ENCODE measurements around the gene RELN.

RELN gene

GRCh38 chr7:103989785-103990767 is 618 bp upstream of the RELN start:
- Histone ChIP-seq H3K4me3 (ENCODE audit: low read length) (peak overlapping the region; percentile 59), H3K36me3 (ENCODE audit: control insufficient read depth, low read depth, low read length) (no peaks in the 10 kb centered on the region), H3K27me3 (ENCODE audit: control insufficient read depth, insufficient read depth, low read length) (peaks cover 64% of the 10 kb centered on the region), H3K4me1 (ENCODE audit: control insufficient read depth, low read depth, low read length) (no peaks in the 10 kb centered on the region), H3K27ac (ENCODE audit: low read length) (no peak overlapping the region), H3K9me3 (ENCODE audit: control insufficient read depth, low read depth, low read length) (no peaks in the 10 kb centered on the region), H3K9ac (ENCODE audit: low read length) (peak overlapping the region; percentile 24)

GRCh38 chr7:103988468-103989199 is 824 bp downstream of the RELN start:
- Histone ChIP-seq H3K4me3 (ENCODE audit: low read length) (peak overlapping the region; percentile 55), H3K4me1 (ENCODE audit: control insufficient read depth, low read depth, low read length) (no peaks in the 10 kb centered on the region), H3K9me3 (ENCODE audit: control insufficient read depth, low read depth, low read length) (no peaks in the 10 kb centered on the region), H3K27ac (ENCODE audit: low read length) (no peak overlapping the region), H3K9ac (ENCODE audit: low read length) (no peak overlapping the region), H3K36me3 (ENCODE audit: control insufficient read depth, low read depth, low read length) (no peaks in the 10 kb centered on the region), H3K27me3 (ENCODE audit: control insufficient read depth, insufficient read depth, low read length) (peaks cover 64% of the 10 kb centered on the region)

DNA sequence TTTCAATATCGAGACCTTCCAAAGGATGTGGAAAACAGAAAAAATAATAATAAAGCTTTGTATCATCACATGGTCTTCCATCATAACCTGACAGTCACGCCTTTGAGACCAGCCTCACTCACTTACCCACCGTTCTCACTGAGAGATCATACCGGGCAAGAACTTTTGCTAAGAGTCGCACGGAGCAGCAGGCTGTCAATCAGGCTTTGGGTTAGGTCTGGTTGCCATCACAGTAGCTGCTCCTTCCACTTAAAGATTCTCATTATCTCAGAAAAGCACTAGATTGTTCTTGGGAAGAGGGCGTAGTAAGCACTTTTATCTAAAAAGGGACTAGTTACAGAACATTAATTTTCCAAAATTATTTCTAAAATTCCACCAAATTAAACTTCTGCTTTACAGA is 2.0 kb downstream of the RELN start:
- Histone ChIP-seq H3K9ac (ENCODE audit: low read length) (no peak overlapping the region), H3K4me3 (ENCODE audit: low read length) (no peak overlapping the region), H3K27me3 (ENCODE audit: control insufficient read depth, insufficient read depth, low read length) (peaks cover 63% of the 10 kb centered on the region), H3K4me1 (ENCODE audit: control insufficient read depth, low read depth, low read length) (no peaks in the 10 kb centered on the region), H3K36me3 (ENCODE audit: control insufficient read depth, low read depth, low read length) (no peaks in the 10 kb centered on the region), H3K9me3 (ENCODE audit: control insufficient read depth, low read depth, low read length) (no peaks in the 10 kb centered on the region), H3K27ac (ENCODE audit: low read length) (no peak overlapping the region)

DNA sequence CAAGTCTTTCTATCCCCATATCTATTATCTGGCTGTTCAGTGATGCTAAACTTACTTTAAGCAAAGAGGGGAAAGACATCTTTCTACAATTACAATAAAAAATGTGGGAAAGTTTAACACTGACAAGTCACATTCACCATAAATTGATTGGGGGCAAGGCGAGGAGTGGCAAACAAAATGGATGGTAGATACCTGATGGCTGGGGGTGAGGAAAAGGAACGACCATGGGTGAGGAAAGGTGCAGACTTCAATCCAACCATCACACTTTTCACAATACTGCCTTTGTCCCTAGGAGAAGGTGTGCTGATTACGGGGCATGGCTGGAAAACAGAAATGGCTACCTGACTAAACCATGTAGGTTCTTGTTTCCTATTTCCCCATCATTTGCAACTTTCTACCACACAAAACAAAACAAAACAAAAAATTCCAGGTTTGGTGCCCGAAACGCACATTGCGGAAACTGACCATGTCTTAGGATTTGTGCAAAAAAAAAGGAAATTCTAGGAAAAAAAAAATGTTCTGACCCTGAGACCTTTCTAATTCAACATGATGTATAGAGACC is 3.8 kb downstream of the RELN start:
- no peaks in the 10 kb centered on the region for H3K9me3 ChIP-seq (ENCODE audit: control insufficient read depth, low read depth, low read length)
- H3K4me1 ChIP-seq (ENCODE audit: control insufficient read depth, low read depth, low read length), result no peaks in the 10 kb centered on the region
- no peak overlapping the region for H3K4me3 ChIP-seq (ENCODE audit: low read length)
- peaks cover 45% of the 10 kb centered on the region for H3K27me3 ChIP-seq (ENCODE audit: control insufficient read depth, insufficient read depth, low read length)
- H3K36me3 ChIP-seq (ENCODE audit: control insufficient read depth, low read depth, low read length), result no peaks in the 10 kb centered on the region
- H3K27ac ChIP-seq (ENCODE audit: low read length), result no peak overlapping the region
- no peak overlapping the region for H3K9ac ChIP-seq (ENCODE audit: low read length)

DNA sequence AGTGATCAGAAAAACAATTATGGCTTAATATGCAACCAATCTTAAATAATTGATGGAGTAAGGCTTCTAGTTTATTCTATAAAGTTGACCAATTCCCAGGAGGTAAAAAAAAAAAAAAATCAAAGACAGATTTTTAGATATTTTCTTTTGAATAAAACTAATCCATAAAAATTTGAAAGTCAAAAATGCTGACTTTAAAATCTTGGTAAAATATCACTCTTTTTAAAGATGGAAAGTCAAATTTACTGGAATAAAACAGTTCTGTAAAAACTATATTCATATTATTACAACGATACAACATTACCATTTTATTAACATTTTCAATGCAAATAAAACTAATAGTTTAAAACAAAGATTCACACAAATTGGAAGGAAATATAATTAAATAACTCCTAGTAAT is 5.4 kb downstream of the RELN start:
- H3K9me3 ChIP-seq (ENCODE audit: control insufficient read depth, low read depth, low read length), result no peaks in the 10 kb centered on the region
- H3K4me3 ChIP-seq (ENCODE audit: low read length), result no peak overlapping the region
- no peaks in the 10 kb centered on the region for H3K4me1 ChIP-seq (ENCODE audit: control insufficient read depth, low read depth, low read length)
- peaks cover 33% of the 10 kb centered on the region for H3K27me3 ChIP-seq (ENCODE audit: control insufficient read depth, insufficient read depth, low read length)
- no peaks in the 10 kb centered on the region for H3K36me3 ChIP-seq (ENCODE audit: control insufficient read depth, low read depth, low read length)
- no peak overlapping the region for H3K9ac ChIP-seq (ENCODE audit: low read length)
- H3K27ac ChIP-seq (ENCODE audit: low read length), result no peak overlapping the region

DNA sequence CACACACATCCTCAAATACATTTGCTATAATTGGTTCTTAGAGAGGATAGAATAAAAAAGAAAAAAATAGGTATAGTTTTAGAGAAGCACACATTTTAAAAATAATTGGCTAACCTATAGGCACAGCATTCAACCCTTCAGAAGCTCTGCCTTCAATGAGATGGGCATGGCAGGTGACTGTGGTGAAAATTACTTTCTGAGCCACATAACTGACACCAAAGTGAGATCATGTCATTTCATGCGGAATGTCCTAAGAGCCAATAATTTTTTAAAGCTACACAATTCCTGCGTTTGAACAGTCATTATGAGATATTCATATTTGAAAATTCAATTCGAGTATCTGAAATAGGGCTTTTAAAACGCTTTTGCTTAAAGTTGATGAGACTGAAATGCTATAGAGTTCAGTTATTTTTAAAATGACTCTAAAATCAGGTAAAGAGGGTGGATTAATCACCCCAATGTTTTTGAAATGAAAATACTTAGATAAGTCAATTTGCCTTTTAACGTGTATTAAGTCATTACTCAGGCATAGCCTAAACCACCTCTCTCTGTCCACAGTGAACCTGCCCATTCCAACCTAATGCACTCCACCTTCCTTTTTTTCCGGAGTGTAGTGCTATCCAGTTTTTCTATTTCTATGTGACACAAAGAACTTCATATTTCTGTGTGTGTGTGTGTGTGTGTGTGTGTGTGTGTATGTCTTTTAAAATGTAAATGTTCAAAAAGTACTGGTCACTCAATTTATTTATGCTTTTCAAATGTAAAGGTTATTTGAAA is 6.1 kb downstream of the RELN start:
- no peaks in the 10 kb centered on the region for H3K4me1 ChIP-seq (ENCODE audit: control insufficient read depth, low read depth, low read length)
- no peak overlapping the region for H3K4me3 ChIP-seq (ENCODE audit: low read length)
- no peak overlapping the region for H3K9ac ChIP-seq (ENCODE audit: low read length)
- no peaks in the 10 kb centered on the region for H3K36me3 ChIP-seq (ENCODE audit: control insufficient read depth, low read depth, low read length)
- H3K27ac ChIP-seq (ENCODE audit: low read length), result no peak overlapping the region
- H3K27me3 ChIP-seq (ENCODE audit: control insufficient read depth, insufficient read depth, low read length), result peaks cover 27% of the 10 kb centered on the region
- no peaks in the 10 kb centered on the region for H3K9me3 ChIP-seq (ENCODE audit: control insufficient read depth, low read depth, low read length)

GRCh38 chr7:103981003-103981423 is 8.4 kb downstream of the RELN start:
- no peaks in the 10 kb centered on the region for H3K36me3 ChIP-seq (ENCODE audit: control insufficient read depth, low read depth, low read length)
- no peaks in the 10 kb centered on the region for H3K9me3 ChIP-seq (ENCODE audit: control insufficient read depth, low read depth, low read length)
- no peak overlapping the region for H3K27ac ChIP-seq (ENCODE audit: low read length)
- H3K4me1 ChIP-seq (ENCODE audit: control insufficient read depth, low read depth, low read length), result no peaks in the 10 kb centered on the region
- no peak overlapping the region for H3K9ac ChIP-seq (ENCODE audit: low read length)
- H3K4me3 ChIP-seq (ENCODE audit: low read length), result no peak overlapping the region
- H3K27me3 ChIP-seq (ENCODE audit: control insufficient read depth, insufficient read depth, low read length), result peaks cover 3% of the 10 kb centered on the region

DNA sequence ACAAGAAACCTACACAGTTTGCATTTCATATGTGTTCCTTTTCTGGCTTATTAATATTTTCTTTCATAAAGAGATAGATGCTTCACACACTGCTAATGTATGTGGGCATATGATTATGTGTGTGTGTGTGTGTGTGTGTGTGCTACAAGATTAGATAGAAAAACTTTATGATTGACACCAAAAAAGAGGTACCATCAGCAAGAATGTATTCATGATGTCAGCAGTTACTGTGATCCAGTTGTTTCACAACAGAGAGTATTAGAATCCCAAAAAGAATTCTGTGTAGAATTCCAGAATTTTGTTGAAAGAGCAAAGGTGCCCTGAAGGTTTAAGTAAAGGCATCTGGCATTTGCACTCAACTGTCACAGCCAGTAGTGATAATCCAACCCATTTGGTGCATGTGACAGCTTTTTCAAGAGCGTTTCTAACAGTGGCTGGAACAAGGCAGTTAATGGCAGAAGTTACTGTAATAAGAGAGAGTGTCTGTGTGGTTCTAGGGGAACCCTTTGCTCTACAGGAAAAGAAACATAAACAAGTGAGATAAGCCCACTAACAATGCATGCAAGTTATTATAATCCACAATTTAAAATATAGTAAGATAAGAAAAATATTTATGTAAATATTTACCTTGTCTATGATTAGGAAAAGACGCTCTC is 16.6 kb downstream of the RELN start:
- Histone ChIP-seq H3K27ac (ENCODE audit: low read length) (no peak overlapping the region), H3K4me1 (ENCODE audit: control insufficient read depth, low read depth, low read length) (no peaks in the 10 kb centered on the region), H3K9ac (ENCODE audit: low read length) (no peak overlapping the region), H3K4me3 (ENCODE audit: low read length) (no peak overlapping the region), H3K27me3 (ENCODE audit: control insufficient read depth, insufficient read depth, low read length) (no peaks in the 10 kb centered on the region), H3K36me3 (ENCODE audit: control insufficient read depth, low read depth, low read length) (no peaks in the 10 kb centered on the region), H3K9me3 (ENCODE audit: control insufficient read depth, low read depth, low read length) (no peaks in the 10 kb centered on the region)

GRCh38 chr7:103967401-103967800 is 22.1 kb downstream of the RELN start:
- Histone ChIP-seq H3K9ac (ENCODE audit: low read length) (no peak overlapping the region), H3K27ac (ENCODE audit: low read length) (no peak overlapping the region), H3K36me3 (ENCODE audit: control insufficient read depth, low read depth, low read length) (no peaks in the 10 kb centered on the region), H3K27me3 (ENCODE audit: control insufficient read depth, insufficient read depth, low read length) (no peaks in the 10 kb centered on the region), H3K4me3 (ENCODE audit: low read length) (no peak overlapping the region), H3K9me3 (ENCODE audit: control insufficient read depth, low read depth, low read length) (no peaks in the 10 kb centered on the region), H3K4me1 (ENCODE audit: control insufficient read depth, low read depth, low read length) (no peaks in the 10 kb centered on the region)

DNA sequence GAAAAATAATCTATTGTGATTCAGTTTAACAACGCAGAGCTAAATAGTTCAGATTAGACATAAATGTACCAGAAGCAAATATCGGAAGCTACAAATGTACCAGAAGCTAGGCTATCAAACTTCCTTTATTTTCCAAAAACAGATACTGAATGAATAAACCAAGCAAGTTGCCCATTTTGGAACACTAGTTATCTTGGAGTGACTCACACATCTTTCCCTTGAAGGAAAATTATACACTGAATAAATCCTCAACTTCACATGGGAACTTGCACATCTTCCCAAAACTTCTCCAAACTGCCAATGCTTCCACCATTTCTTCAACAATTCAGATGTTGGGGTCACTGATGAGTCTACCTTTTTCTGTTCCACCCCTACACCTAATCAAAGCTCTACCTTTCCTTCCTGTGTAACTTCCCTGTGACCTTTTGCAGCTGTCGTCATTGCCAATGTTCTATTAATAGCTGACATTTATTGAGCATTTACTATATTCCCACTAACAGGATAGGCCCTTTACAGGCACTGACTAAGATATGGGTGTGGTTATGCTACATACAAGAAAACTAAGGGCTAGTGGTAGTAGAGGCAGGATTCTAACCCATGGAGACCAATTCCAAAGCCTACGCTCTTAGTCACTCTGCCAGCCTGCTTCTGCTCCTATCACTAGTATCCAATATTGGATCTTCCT is 22.7 kb downstream of the RELN start:
- Histone ChIP-seq H3K9me3 (ENCODE audit: control insufficient read depth, low read depth, low read length) (no peaks in the 10 kb centered on the region), H3K36me3 (ENCODE audit: control insufficient read depth, low read depth, low read length) (no peaks in the 10 kb centered on the region), H3K4me1 (ENCODE audit: control insufficient read depth, low read depth, low read length) (no peaks in the 10 kb centered on the region), H3K27ac (ENCODE audit: low read length) (no peak overlapping the region), H3K4me3 (ENCODE audit: low read length) (no peak overlapping the region), H3K9ac (ENCODE audit: low read length) (no peak overlapping the region), H3K27me3 (ENCODE audit: control insufficient read depth, insufficient read depth, low read length) (no peaks in the 10 kb centered on the region)

Measured in iPS-18a (cell line).